Sigmoid colon (tissue), 7 donors: ENCODE measurements around the gene FYN. TPM values are rescaled to one million over a fixed set of nuclear protein-coding genes. Genes with fewer than 3 reads are reported as not detected.

ENCODE experiments used
- DNase-seq: peaks from one replicate; pipeline ENCODE4 v3.0.0-alpha.2; 2019
- H3K27ac ChIP-seq, 4 donors: fragments of 200-600 bp; sonication (generic); one replicate each; pipeline ENCODE4 v1.5.1; 2016 to 2019; ENCODE audit warnings: mild to moderate bottlenecking in 1 of 4
- H3K27me3 ChIP-seq, 3 donors: fragments of 200-600 bp; sonication (generic); one replicate each; pipeline ENCODE4 v1.5.1; 2019; ENCODE audit warnings: mild to moderate bottlenecking in 1 of 3
- H3K36me3 ChIP-seq, 4 donors: fragments of 200-600 bp; sonication (generic); one replicate each; pipeline ENCODE4 v1.5.1; 2016 to 2019
- H3K4me1 ChIP-seq, 4 donors: fragments of 200-600 bp; sonication (generic); one replicate each; pipeline ENCODE4 v1.5.1; 2017 to 2019
- H3K4me3 ChIP-seq, 4 donors: fragments of 200-600 bp; sonication (generic); one replicate each; pipeline ENCODE4 v1.5.1; 2017 to 2019; ENCODE audit warnings: mild to moderate bottlenecking in 2 of 4, moderate library complexity in 1 of 4
- H3K9me3 ChIP-seq, 4 donors: fragments of 200-600 bp in 3 of 4; sonication (generic) in 3 of 4; one replicate each; pipeline versions ENCODE4 v1.5.1 to v1.6.1; 2013 to 2019
- CTCF ChIP-seq, 4 experiments: fragments of 450-650 bp in 3 of 4; fragments of 200-600 bp in 1 of 4; IDR thresholded peaks; one replicate each; pipeline ENCODE4 v1.5.1; 2016 to 2019; ENCODE audit warnings: antibody characterized with exemption in 4 of 4, mild to moderate bottlenecking in 3 of 4, moderate library complexity in 2 of 4
- EP300 ChIP-seq, 4 donors: sonication (generic); formaldehyde crosslinking; IDR thresholded peaks; one replicate each; pipeline ENCODE4 v1.6.1; 2017; ENCODE audit warnings: antibody characterized with exemption in 4 of 4
- POLR2A ChIP-seq, 2 donors: fragments of 450-650 bp; IDR thresholded peaks; one replicate each; pipeline ENCODE4 v1.6.1; 2016; ENCODE audit warnings: antibody characterized with exemption in 2 of 2, mild to moderate bottlenecking in 2 of 2, moderate library complexity in 2 of 2
- POLR2AphosphoS5 ChIP-seq, 4 donors: sonication (generic); formaldehyde crosslinking; IDR thresholded peaks; one replicate each; pipeline ENCODE4 v1.6.1; 2017; ENCODE audit warnings: antibody characterized with exemption in 4 of 4
- WGBS, 2 donors: extraction: QIAGEN DNeasy Blood & Tissue Kit; methylation state at CpG; one replicate each; pipeline ENCODE4 v1.1.7; 2013; 5-methylcytosine and 5-hydroxymethylcytosine counted together
- intact Hi-C: fragments of 100-400 bp; cut with DNase I; formaldehyde crosslinking; loops from one replicate; pipeline ENCODE4 v1.15.1; 2023
- polyA plus RNA-seq, 3 donors: library from polyadenylated mRNA; stranded (reverse); fragments of 200-250 nt; gene quantifications; one replicate each; pipeline ENCODE4 v1.2.3, GENCODE V29; 2013
- total RNA-seq, 4 donors: library from RNA; depleted of rRNA; stranded (reverse); fragments of >200 nt; gene quantifications; one replicate each; pipeline ENCODE4 v1.1.0, GENCODE V29; 2016
- donor health status: healthy with polysubstance abuse.
- donor health status: Bipolar disorder and iron deficiency.
- donor health status: healthy.

The FYN gene
- total and polyA plus RNA-seq, 7 donors, result 2.3 to 81.4 (median 56.9) TPM

- Histone ChIP-seq H3K36me3 (no peaks in the 10 kb centered on the region), H3K27ac (no peak overlapping the region), H3K9me3 (no peaks in the 10 kb centered on the region), H3K4me1 (peaks cover 0 to 24% (median 7%) of the 10 kb centered on the region in 4 donors), H3K27me3 (no peaks in the 10 kb centered on the region), H3K4me3 (no peak overlapping the region)
- intact Hi-C loops, result no loop called here
- 86 to 91% methylated on average over 4 of the region's 4 CpGs for WGBS, 2 donors
- DNase-seq, result no peak
- TF ChIP-seq POLR2A (IDR thresholded peaks at IDR 0.05), result no peak
- TF ChIP-seq CTCF (IDR thresholded peaks at IDR 0.05), result no peak
- TF ChIP-seq EP300 (IDR thresholded peaks at IDR 0.05), result no peak
- no peak for TF ChIP-seq POLR2AphosphoS5 (IDR thresholded peaks at IDR 0.05)
Observed at GRCh38 chr6:111794300-111794699, 79.0 kb downstream of the FYN start.

GRCh38 chr6:111793711-111794111, 79.5 kb downstream of the FYN start:
- peaks cover 0 to 24% (median 9%) of the 10 kb centered on the region in 4 donors for H3K4me1 ChIP-seq
- TF ChIP-seq POLR2AphosphoS5 (IDR thresholded peaks at IDR 0.05), result no peak
- no peak for TF ChIP-seq EP300 (IDR thresholded peaks at IDR 0.05)
- no peak for DNase-seq
- 63 to 80% methylated on average over 8 of the region's 8 CpGs for WGBS, 2 donors
- H3K4me3 ChIP-seq, result no peak overlapping the region
- intact Hi-C loops, result no loop called here
- H3K27ac ChIP-seq, result no peak overlapping the region
- H3K27me3 ChIP-seq, result no peaks in the 10 kb centered on the region
- H3K9me3 ChIP-seq, result no peaks in the 10 kb centered on the region
- no peaks in the 10 kb centered on the region for H3K36me3 ChIP-seq

GRCh38 chr6:111792914-111793700, 80.1 kb downstream of the FYN start:
- Histone ChIP-seq H3K4me3 (no peak overlapping the region), H3K27me3 (no peaks in the 10 kb centered on the region), H3K27ac (no peak overlapping the region), H3K36me3 (no peaks in the 10 kb centered on the region), H3K4me1 (peaks cover 0 to 23% (median 11%) of the 10 kb centered on the region in 4 donors), H3K9me3 (no peaks in the 10 kb centered on the region)
- DNase-seq, result no peak
- 79 to 81% methylated on average over 10 of the region's 10 CpGs for WGBS, 2 donors
- intact Hi-C loops, result no loop called here
- TF ChIP-seq CTCF (IDR thresholded peaks at IDR 0.05) (no peak), EP300 (IDR thresholded peaks at IDR 0.05) (no peak), POLR2AphosphoS5 (IDR thresholded peaks at IDR 0.05) (no peak), POLR2A (IDR thresholded peaks at IDR 0.05) (no peak)

GRCh38 chr6:111792241-111792640, 81.0 kb downstream of the FYN start:
- H3K4me1 ChIP-seq, result peaks cover 0 to 23% (median 11%) of the 10 kb centered on the region in 4 donors
- H3K4me3 ChIP-seq, result no peak overlapping the region

More at GRCh38 chr6:111792241-111792640, 81.0 kb downstream of the FYN start:
- Histone ChIP-seq H3K27ac (no peak overlapping the region), H3K27me3 (no peaks in the 10 kb centered on the region), H3K9me3 (no peaks in the 10 kb centered on the region), H3K36me3 (no peaks in the 10 kb centered on the region)
- DNase-seq, result no peak
- WGBS, 2 donors, result 70 to 80% methylated on average over 2 of the region's 2 CpGs
- no peak for TF ChIP-seq CTCF (IDR thresholded peaks at IDR 0.05)
- no peak for TF ChIP-seq EP300 (IDR thresholded peaks at IDR 0.05)
- TF ChIP-seq POLR2A (IDR thresholded peaks at IDR 0.05), result no peak
- no peak for TF ChIP-seq POLR2AphosphoS5 (IDR thresholded peaks at IDR 0.05)
- intact Hi-C loops, result no loop called here
